Fibroblast of skin of scalp (primary cell): ENCODE results near the gene ANXA3. TPM values are rescaled to one million over a fixed set of nuclear protein-coding genes. Genes with fewer than 3 reads are reported as not detected.
"Not testable (repeated sequence)": the region's sequence is repeated elsewhere in the genome, so short reads cannot be mapped to it uniquely, and the experiment has no call there.

ENCODE experiments used
- DNase-seq: peaks from one replicate; pipeline ENCODE4 v3.0.0-alpha.2; 2013
- polyA plus RNA-seq, 2 experiments: library from polyadenylated mRNA; unstranded; fragments of 120-200 nt; gene quantifications; one replicate each; pipeline ENCODE4 v1.2.1, GENCODE V29; 2013; ENCODE audit not compliant: insufficient read length in 2 of 2

The ANXA3 gene, protein sequence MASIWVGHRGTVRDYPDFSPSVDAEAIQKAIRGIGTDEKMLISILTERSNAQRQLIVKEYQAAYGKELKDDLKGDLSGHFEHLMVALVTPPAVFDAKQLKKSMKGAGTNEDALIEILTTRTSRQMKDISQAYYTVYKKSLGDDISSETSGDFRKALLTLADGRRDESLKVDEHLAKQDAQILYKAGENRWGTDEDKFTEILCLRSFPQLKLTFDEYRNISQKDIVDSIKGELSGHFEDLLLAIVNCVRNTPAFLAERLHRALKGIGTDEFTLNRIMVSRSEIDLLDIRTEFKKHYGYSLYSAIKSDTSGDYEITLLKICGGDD
- polyA plus RNA-seq (2013, experiment 1 of 2; ENCODE audit: insufficient read length): 3.0 TPM
- polyA plus RNA-seq (2013, experiment 2 of 2; ENCODE audit: insufficient read length): 2.7 TPM

DNA sequence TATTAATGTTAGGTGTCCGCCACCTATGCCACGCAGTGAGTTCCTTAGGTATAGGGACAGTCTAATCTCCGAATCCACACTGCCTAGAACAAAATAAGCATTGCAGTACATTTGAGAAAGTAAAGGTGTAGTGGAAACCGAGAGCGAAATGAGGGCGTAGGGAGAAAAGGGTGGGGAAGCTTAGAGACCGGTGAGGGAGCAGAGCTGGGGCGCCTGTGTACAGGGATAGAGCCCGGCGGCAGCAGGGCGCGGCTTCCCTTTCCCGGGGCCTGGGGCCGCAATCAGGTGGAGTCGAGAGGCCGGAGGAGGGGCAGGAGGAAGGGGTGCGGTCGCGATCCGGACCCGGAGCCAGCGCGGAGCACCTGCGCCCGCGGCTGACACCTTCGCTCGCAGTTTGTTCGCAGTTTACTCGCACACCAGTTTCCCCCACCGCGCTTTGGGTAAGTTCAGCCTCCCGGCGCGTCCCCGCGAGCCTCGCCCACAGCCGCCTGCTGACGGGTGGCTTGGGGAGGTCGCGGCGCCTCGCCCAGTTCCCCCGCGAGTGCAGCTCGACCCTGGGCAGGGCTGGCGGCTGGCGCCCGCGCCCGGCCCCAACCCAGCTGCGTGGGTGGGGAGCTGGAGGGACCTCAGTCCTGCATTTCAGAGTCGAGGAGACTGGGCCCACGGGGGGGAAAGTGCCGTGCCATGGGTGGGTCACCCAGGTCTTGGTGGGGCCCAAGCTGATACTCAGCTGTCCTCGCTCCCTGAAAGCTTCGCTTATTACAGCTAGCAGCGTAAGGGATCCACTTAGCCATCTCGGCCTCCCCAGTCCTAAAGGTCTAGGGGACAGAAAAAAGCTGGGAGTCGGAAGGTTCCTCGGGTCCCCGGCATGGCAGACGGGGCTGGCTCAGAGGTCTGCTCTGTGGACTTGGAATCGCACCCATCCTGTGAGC lies at the start of gene ANXA3:
ANXA3 (plus strand) TSS at position 351 of the 932 bp plus-strand sequence. CDS start 2,704 bp downstream, outside the sequence.
- no peak for DNase-seq

DNA sequence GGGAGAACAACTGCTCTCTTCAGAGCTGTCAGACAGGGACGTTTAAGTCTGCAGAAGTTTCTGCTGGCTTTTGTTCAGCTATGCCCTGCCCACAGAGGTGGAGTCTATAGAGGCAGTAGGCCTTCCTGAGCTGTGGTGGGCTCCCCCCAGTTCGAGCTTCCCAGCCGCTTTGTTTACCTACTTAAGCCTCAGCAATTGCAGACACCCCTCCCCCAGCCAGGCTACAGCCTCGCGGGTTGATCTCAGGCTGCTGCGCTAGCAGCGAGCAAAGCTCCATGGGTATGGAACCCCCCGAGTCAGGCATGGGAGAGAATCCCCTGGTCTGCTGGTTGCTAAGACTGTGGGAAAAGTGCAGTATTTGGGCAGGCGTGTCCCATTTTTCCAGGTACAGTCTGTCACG lies 45.3 kb upstream of the ANXA3 start:
- not testable (repeated sequence) for DNase-seq

DNA sequence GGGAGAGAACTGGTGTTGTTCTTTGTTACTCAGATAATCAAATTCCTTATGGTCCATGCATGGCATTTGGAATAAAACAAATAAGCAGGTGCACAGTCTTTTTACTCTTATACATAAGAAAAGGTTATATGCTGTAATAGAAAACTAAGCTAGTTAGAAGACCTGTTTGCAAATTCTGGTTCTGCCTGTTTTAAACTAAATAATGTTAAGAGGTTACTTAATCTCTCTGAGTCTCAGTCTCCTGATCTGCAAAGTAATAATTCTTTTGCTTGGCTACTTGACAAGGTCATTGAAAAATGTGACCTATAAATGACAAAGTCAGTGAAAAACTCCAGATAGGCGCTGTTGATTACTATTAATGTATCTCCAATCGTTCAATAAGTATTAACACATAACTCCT lies 42.5 kb upstream of the ANXA3 start:
- no peak for DNase-seq

DNA sequence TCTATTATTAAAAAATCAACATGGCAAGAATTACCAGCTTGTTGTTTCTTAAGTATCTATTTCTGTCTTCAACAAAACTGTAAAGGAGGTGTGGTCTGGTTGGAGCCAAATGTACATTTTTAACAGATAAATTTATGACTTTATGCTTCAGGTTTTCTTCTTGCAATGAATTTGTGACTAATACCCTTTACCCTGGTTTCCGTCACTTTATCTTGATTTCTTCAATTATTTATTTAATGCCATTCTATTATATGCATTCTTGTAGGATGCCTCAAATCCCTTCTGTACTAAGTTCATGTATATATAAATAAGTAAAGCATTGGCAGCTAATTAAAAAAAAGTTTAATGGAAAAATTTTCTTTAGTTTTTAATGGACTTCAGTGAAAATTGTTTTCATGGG lies 41.5 kb upstream of the ANXA3 start:
- no peak for DNase-seq

DNA sequence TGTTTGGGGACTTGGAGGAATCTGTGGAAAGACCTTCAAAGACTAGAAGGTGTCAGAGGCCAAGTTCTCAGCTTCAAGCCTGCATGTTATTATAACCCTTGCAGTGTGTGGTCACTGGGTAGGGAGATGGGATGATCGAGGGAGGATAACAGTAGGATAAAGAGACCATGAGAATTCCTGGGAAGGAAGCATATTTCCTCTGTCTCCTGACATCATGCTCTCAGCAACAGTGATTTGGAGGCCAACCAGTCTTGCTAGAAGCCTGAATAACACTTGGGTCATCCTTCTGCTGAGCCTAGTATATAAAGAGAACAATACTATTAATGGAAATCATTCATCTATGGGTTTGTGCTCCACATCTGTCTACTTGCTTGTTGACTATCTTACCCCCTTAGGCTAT lies 40.9 kb upstream of the ANXA3 start:
- DNase-seq: no peak

DNA sequence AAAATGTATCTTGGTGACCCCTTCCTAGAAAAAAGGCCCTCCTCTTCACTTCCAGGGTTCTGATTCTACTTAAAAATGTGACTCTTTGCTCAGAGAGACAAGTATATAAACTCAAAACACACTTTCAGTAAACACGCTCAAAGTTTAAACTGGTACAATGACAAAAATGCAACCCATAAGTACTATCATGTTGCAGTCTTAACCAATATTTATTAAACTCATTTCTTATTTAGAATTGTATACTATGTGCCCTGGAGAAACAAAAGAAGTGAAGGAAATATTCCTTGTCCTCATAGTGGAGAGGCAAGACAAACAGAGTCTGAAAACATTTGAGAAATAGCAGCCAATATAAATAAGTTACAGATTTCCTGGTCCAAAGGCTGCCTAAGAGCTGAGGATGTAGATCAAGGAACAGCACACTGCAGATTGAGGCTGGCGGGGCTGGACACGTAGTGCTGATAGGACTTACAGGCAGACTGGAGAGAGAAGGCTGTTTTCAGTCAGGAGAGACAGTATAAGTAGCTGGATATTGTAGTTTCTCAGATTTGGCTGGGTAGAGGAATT lies 39.1 kb upstream of the ANXA3 start:
- no peak for DNase-seq

DNA sequence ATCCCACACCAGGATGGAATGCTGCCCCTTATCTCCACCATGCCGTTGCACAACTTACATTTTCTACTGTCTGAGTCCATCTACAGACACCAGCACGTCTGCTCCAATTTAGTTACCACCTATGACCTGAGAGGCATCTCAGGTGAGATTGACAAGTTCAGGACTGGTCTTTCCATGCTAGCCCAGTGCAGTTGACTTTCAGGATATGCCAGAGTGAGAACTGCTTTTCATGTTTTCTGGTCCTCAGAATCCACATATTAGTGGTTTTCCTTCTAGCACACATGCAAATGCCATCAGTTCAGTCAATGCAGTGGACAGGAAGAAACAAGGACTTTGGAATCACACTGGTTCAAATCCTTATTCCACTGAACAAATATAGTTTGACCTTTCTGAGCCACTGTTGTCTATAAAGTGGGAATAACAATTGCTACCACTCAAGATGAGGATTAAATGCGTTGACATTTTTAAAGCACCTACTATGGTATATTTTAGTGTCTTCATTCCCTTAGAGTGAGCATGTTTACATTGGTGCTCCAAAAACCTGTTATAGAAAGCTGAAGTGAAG lies 38.1 kb upstream of the ANXA3 start:
- no peak for DNase-seq

DNA sequence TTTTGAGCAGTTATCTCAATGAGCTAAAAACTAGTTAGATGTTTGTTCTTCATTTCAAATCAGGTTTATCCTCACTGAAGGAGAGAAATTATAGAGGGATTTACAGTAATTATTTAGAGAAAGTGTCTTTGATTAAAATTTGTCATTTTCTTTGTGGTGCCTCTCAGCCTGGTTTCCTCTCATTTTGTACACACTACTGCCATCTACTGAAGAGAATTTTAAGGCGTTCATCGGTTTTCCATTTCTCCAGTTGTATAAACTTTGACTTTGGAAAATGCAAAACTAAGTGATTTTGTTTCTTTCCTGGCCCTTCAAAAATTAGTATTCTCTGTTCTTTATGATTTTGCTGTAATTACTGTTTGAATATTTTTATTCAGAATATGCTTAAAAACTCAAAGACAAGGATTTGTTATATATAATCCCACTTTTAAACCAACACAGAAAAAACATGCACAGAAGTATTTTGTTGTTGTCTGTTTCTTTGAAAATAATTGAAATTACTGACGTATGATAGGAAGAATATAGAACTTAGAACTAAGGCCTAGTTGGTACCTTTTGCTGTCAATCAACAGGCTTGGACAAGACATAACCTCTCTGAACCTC lies 34.4 kb upstream of the ANXA3 start:
- DNase-seq: peak; percentile 50

DNA sequence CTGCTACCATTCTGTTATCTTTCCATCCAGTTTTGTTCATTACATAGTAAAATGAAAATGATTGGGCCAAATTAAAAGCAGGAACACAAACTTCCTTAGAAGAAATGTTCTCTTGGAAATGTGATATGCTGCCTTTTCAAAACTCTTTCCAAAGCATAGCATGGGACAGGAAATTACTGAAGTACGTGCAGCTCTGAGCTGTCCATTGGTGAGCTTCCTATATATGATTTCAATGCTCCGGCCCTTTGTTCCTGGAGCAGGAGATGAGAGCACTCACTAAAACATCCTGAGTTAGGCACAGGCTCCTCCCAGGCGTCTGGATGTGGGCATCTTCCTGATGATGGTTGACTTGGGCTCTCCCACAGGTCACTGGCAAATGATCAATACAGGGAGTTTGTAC lies 33.0 kb upstream of the ANXA3 start:
- no peak for DNase-seq

DNA sequence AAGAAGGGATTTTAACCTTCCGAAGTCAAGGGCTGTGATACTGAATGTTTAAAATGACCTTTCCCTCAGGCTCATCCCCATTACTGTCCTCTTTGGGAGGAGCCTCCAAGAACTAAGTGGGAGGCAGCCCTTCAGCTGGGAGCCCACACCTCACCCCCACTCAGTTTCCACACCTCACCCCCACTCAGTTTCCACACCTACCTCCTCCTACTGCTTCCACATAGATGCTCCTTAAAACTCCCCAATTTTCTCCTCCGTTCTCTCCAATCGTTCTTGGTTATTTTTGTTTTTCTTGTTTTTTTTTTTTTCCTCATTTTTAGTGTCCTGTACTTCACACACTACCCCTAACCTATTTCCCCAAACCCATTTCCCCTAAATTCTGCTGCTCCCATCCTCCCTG lies 31.6 kb upstream of the ANXA3 start:
- DNase-seq: no peak

DNA sequence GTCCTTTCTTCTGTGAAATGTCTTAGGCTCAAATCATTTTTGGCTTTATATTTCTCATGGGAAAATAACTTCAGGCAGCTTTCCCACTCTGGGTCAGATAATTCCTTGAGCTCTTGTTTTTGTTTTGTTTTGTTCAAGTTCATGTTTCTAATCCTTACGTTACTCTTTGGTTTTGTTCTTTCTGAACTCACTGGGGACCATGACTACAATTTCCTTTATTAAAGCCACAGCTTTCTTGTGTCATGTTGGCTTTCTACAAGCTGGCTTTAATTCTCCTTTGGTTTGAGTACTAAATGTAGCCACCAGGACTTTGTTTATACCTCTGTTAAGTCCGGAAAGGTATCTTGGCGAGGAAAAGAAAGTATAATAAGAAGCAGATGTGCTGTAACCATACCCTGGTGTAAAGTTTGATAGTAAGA lies 30.8 kb upstream of the ANXA3 start:
- DNase-seq: peak; percentile 48

DNA sequence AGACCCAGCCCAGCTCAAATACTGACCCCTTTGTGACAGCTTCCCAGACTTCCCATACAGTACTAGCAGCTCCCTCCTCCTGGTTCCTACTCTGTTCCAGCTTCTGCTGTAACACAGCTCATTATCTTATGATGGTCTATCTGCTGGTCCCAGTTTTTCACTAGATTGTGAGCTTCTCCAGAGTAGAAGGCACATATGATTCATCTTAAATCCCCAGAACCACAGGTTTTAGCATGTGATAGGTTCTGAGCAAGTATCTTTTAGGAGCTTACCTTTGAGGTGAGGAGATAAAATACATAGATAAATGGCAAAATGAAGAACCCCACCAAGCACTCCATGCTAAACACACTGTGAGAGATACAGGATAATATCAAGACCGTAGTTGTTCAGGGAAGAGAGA lies 27.6 kb upstream of the ANXA3 start:
- DNase-seq: no peak

DNA sequence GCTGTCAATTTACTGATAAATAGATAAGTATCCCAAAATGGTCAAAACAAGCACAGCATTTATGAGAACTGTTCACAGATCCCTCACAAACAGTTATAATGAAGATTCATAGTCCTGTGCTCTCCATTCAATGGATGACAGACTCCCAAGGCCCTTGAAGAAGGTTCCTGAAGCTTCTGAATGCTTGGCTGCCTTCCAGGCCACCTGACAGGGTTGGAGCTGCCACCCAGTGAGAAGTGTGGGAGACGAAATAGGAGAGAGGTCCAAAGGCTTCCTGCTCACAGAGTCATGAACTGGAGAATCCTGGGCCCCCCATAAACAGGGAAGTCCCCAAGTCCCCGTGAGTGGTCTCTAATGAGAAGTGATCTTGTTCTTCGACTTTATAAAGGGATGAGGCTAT lies 26.0 kb upstream of the ANXA3 start:
- no peak for DNase-seq

DNA sequence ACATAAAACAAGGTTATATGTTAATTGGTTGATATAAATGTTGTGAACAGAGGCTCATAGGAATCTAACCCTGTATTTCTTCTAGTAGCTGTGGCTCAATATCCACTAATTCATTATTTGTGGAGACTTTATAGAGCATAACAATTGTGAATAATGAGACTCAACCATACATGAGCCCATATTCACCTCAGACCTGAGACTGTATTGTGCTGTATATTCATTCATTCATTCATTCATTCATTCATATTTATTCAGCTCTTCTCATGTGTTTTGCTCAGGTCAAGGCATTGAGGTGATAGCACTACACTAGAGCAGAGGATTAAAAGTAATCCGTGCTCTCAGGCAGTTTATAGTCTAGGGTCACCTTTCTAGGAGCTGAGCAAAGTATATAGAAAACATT lies 24.5 kb upstream of the ANXA3 start:
- DNase-seq: no peak

DNA sequence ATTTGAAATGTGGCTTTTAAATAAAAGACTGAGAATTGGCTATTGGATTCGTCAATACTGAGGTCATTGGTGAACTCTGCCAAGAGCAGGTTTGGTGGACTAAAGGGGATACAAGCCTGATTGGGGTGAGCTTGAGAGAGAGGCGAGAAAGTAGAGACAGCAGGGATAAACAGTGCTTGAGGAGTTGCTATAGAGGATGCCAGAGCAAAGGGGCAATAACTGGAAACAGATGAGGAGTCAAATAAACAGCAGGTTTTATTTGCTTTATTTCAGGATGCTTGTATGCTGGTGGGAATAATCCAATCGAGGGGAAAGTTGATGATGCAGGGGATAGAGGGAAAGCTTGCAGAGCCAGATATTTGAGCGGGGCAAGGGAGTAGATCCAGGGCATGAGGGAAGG lies 24.0 kb upstream of the ANXA3 start:
- no peak for DNase-seq

DNA sequence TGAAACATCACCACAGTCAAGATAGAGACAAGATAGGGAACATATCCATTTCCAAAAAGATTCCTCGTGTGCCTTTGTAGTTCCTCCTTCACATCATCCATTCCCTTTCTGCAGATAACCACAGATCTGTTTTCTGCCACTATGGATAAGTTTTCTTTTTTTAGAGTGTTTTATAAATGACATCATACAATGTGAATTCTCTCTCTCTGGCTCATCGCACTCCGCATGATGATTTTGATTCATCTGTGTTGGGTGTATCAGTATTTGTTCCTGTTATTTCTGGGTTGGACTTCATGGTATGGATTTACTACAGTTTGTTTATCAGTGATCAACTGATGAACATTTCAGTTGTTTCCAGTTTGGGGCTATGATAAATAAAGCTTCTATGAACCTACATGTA lies 23.2 kb upstream of the ANXA3 start:
- DNase-seq: peak; percentile 70

DNA sequence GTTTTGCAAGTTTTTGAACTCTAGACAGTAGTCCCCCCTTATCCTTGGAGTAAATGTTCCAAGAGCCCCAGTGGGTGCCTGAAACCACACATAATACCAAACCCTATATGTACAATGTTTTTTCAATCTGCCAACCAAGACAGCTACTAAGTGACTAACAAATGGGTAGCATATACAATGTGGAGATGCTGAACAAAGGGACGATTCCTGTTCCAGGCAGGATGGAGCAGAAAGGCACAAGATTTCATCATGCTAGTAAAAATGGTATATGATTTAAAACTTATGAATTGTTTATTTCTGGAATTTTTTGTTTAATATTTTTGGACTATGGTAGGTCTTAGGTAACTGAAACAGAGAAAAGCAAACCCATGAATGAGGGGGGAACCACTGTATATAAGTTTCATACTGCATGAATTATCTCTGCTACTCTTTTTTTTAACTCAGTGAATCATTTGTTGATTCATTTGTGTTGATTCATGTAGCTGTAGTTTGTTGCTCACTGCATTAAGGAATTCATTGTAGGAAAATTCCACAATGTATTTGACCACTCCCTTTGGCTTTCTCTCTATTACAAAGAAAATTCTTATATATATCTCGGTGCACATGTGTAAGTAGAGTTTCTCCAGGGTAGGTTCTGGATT lies 21.9 kb upstream of the ANXA3 start:
- peak; percentile 60 for DNase-seq

DNA sequence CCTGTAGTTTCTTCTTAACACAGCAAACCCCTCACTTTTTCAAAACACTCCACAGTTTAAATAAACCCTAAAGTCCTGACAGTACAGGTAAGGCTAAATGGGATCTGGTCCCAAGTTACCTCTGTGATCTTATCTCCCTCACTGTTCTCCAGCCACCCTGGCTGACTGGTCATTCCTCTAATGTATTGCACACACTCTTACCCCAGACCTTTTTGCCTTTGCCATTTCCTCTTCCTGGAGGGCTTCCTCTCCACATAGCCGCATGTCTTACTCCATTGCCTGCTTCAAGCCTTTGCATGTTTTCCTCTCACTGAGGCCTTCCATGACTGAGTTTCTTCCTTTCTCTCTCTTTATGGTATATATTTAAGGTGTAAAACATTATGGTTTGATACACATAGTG lies 19.5 kb upstream of the ANXA3 start:
- no peak for DNase-seq

DNA sequence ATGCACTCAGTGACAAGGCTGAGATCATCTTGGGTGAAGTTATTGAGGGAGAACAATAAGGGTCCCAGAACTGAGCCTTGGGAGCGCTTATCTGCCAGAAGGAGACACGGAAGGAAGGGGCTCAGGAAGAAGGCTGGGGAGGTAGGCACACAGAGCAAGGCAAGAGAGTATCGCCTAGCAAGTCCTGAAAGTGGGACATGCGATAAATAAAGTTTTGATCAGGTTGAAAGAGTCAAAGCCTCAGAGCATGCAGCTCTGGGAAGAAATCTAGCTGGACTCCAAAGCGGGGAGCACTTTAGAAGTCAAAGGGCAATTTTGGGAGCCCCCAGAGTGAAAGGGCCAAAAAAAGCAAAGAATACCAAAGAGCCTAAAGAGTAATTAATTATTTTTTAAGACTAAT lies 17.7 kb upstream of the ANXA3 start:
- DNase-seq: no peak

DNA sequence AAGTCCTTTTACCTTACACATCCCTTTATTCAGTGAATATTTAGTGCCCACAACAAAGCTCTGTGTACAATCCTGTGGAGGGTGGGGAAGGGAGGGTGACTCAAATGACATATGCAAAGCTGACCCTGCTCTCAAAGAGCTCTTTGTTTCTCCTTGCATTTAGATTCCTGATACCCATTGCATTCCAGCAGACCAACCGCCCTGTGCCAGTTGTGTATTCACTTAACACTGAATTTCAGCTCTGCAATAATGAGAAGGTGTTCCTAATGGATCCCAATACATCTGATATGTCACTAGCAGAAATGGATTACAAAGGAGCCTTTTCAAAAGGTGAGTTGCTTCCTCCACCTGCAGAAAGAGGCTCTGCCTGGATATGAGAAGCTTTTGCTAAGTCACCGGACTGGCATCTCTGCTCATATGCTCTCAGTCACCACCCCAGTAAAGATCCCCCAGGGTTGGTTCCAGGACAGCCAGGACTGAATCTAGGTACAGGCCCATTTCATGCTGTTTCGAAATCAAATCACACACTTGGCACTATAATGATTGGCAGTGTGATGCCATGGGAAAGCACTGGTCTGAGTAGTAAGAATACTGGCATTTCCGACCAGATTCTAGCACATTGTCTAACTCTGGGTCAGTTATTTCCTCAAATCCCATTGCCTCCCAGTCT lies 17.1 kb upstream of the ANXA3 start:
- no peak for DNase-seq

DNA sequence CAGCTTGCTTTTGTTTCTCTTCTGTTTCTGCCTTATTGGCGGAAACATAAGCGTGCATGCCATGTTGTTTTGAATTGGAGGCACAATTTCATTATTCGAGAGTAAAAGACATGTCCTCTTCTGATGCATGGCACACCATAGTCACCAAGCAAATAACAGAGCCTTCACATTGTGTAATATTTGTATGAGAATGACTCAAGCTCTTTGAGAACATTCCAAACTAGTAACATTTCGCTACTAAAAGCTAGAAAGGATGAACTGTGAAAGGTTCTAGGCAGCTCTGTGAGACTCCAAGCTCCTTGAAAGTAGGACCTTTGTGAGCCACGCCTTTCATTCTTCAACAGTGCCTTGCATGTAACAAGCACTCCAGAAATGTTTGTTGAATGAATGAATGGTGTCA lies 9.2 kb upstream of the ANXA3 start:
- peak; percentile 42 for DNase-seq
